A549 (cell line): ENCODE measurements around the gene ACTR1A. TPM values are rescaled to one million over a fixed set of nuclear protein-coding genes. Genes with fewer than 3 reads are reported as not detected.

Source experiments
- ATAC-seq, 2 experiments: fragments of 200-7000 bp in 1 of 2; fragments of >200 bp in 1 of 2; cut with Nextera tagmentation in 1 of 2; cut with Tn5 transposase in 1 of 2; 3 replicates each; pipeline versions ENCODE4 v1.8.0 to v1.9.1; 2018 to 2020; ENCODE audit warnings: mild to moderate bottlenecking in 1 of 2, moderate library complexity in 1 of 2
- CTCF ChIA-PET: fragments of 300-600 bp; sonication (Branson Sonifier 250); formaldehyde crosslinking; extraction: SDS; loops from one replicate; lab custom pipeline; 2021; ENCODE audit warnings: antibody characterized with exemption, inconsistent platforms; lab: Yijun Ruan, JAX
- POLR2A ChIA-PET: fragments of 350-600 bp; formaldehyde crosslinking; extraction: SDS; loops from one replicate; lab custom pipeline; 2021; ENCODE audit warnings: antibody characterized with exemption, inconsistent platforms; lab: Yijun Ruan, JAX
- DNase-seq, 2 experiments: peaks; one replicate each; pipeline versions ENCODE4 v3.0.0 to v3.0.0-alpha.2; 2011 to 2016; ENCODE audit warnings: low read depth in 1 of 2, low spot score in 1 of 2
- FAIRE-seq: peaks from 2 replicates; lab custom pipeline; 2011; peaks lifted over from hg19 to GRCh38; lab: Jason Lieb, UNC
- H3K27ac ChIP-seq, 2 experiments: fragments of >200 bp; sonication (Bioruptor Twin); formaldehyde crosslinking; 3 replicates each; pipeline ENCODE4 v1.5.1; 2016 to 2017
- H3K4me1 ChIP-seq: fragments of >200 bp; sonication (Bioruptor Twin); formaldehyde crosslinking; 3 replicates; pipeline ENCODE4 v1.6.1; 2016
- H3K4me2 ChIP-seq: fragments of >200 bp; sonication (Bioruptor Twin); formaldehyde crosslinking; 3 replicates; pipeline ENCODE4 v1.6.1; 2016
- H3K4me3 ChIP-seq: fragments of >200 bp; sonication (Bioruptor Twin); formaldehyde crosslinking; 3 replicates; pipeline ENCODE4 v1.5.1; 2016
- H3K9me3 ChIP-seq: fragments of >200 bp; sonication (Bioruptor Twin); formaldehyde crosslinking; 3 replicates; pipeline ENCODE4 v1.6.1; 2016
- CBX8 ChIP-seq: fragments of 200-600 bp; sonication (generic); IDR thresholded peaks from 2 replicates; pipeline ENCODE4 v1.6.1; 2016
- EHMT2 ChIP-seq: fragments of 200-600 bp; sonication (generic); IDR thresholded peaks from 2 replicates; pipeline ENCODE4 v1.6.1; 2016; ENCODE audit warnings: antibody characterized with exemption, low read depth, mild to moderate bottlenecking, moderate library complexity
- ESRRA ChIP-seq: fragments of 150-350 bp; IDR thresholded peaks from 2 replicates; pipeline ENCODE4 v1.6.1; 2014; ENCODE audit warnings: mild to moderate bottlenecking, low read length, borderline replicate concordance
- FOXS1 ChIP-seq: fragments of 250-450 bp; sonication (Bioruptor Pico); IDR thresholded peaks from 2 replicates; pipeline ENCODE4 v1.5.0; 2020; ENCODE audit warnings: mild to moderate bottlenecking, moderate library complexity
- GATA3 ChIP-seq: IDR thresholded peaks from 2 replicates; pipeline ENCODE4 v1.6.1; 2012; ENCODE audit warnings: borderline replicate concordance
- HDAC2 ChIP-seq: fragments of 200-600 bp; sonication (generic); IDR thresholded peaks from 2 replicates; pipeline ENCODE4 v1.6.1; 2016
- HEYL ChIP-seq: fragments of 250-450 bp; sonication (Bioruptor Pico); IDR thresholded peaks from 2 replicates; pipeline ENCODE4 v1.8.0; 2021; ENCODE audit warnings: mild to moderate bottlenecking, moderate library complexity
- HOXB13 ChIP-seq: fragments of 250-450 bp; sonication (Bioruptor Pico); IDR thresholded peaks from 2 replicates; pipeline ENCODE4 v1.5.0; 2020; ENCODE audit warnings: low read depth, mild to moderate bottlenecking, moderate library complexity
- KDM1A ChIP-seq: fragments of 200-600 bp; sonication (generic); IDR thresholded peaks from 2 replicates; pipeline ENCODE4 v1.6.1; 2016; ENCODE audit warnings: low read depth, mild to moderate bottlenecking
- MAFK ChIP-seq: fragments of 450-650 bp; IDR thresholded peaks from 2 replicates; pipeline ENCODE4 v1.6.1; 2014; ENCODE audit not compliant: partially characterized antibody
- RAD21 ChIP-seq, 2 experiments: fragments of >200 bp in 1 of 2; sonication (Bioruptor Twin) in 1 of 2; formaldehyde crosslinking in 1 of 2; IDR thresholded peaks in 1 of 2; conservative IDR thresholded peaks in 1 of 2; 2 replicates in 1 of 2; 3 replicates in 1 of 2; pipeline ENCODE4 v1.6.1; 2012 to 2018; ENCODE audit warnings: inconsistent platforms in 1 of 2
- SMC3 ChIP-seq: fragments of >200 bp; sonication (Bioruptor Twin); formaldehyde crosslinking; IDR thresholded peaks from 3 replicates; pipeline ENCODE4 v1.6.1; 2018; ENCODE audit warnings: inconsistent platforms
- TP53 ChIP-seq: fragments of 250-450 bp; sonication (Bioruptor Pico); IDR thresholded peaks from 2 replicates; pipeline ENCODE4 v1.5.0; 2021; ENCODE audit warnings: mild to moderate bottlenecking, moderate library complexity
- ZNF302 ChIP-seq: fragments of 250-450 bp; sonication (Bioruptor Pico); IDR thresholded peaks from 2 replicates; pipeline ENCODE4 v1.9.0; 2021; ENCODE audit warnings: inconsistent platforms, mild to moderate bottlenecking, moderate library complexity
- WGBS: methylation state at CpG from one replicate; pipeline ENCODE4 v1.1.6; 2017; ENCODE audit errors: missing lambda C conversion rate; 5-methylcytosine and 5-hydroxymethylcytosine counted together
- polyA plus RNA-seq, 4 experiments: library from polyadenylated mRNA; depleted of rRNA in 3 of 4; stranded (reverse); fragments of >200 nt; fragmentation: RNase III in 1 of 4; extraction: RNeasy Plus Mini Kit Qiagen cat#74134 plus additional on column Dnase treatment in 1 of 4; gene quantifications; 2 replicates in 3 of 4; 3 replicates in 1 of 4; pipeline ENCODE4 v1.2.3, GENCODE V29; 2011 to 2017
- TF ChIP-seq, protein P1 (sequence below): IDR thresholded peaks from 2 replicates; pipeline ENCODE4 v1.6.1; 2012
- TF ChIP-seq, protein P2 (sequence below): fragments of >200 bp; sonication (Bioruptor Twin); formaldehyde crosslinking; IDR thresholded peaks from 2 replicates; pipeline ENCODE4 v1.6.1; 2016
- TF ChIP-seq, protein P3 (sequence below): fragments of 450-650 bp; IDR thresholded peaks from 2 replicates; pipeline ENCODE4 v1.6.1; 2014; ENCODE audit warnings: antibody characterized with exemption
- TF ChIP-seq, protein P4 (sequence below): IDR thresholded peaks from 2 replicates; pipeline ENCODE4 v1.6.1; 2012
- TF ChIP-seq, protein P5 (sequence below): fragments of 200-600 bp; sonication (generic); IDR thresholded peaks from 2 replicates; pipeline ENCODE4 v1.6.1; 2016; ENCODE audit warnings: antibody characterized with exemption, mild to moderate bottlenecking, moderate library complexity
- TF ChIP-seq, protein P6 (sequence below): fragments of >200 bp; sonication (Bioruptor Twin); formaldehyde crosslinking; IDR thresholded peaks from 3 replicates; pipeline ENCODE4 v1.5.1; 2016
- TF ChIP-seq, protein P7 (sequence below): fragments of >200 bp; sonication (Bioruptor Twin); formaldehyde crosslinking; IDR thresholded peaks from 3 replicates; pipeline ENCODE4 v1.6.1; 2016

ACTR1A gene
- polyA plus RNA-seq, 2 of the 4 experiments (the other 2 are of a cell fraction) = 85.8 to 114 TPM

DNA sequence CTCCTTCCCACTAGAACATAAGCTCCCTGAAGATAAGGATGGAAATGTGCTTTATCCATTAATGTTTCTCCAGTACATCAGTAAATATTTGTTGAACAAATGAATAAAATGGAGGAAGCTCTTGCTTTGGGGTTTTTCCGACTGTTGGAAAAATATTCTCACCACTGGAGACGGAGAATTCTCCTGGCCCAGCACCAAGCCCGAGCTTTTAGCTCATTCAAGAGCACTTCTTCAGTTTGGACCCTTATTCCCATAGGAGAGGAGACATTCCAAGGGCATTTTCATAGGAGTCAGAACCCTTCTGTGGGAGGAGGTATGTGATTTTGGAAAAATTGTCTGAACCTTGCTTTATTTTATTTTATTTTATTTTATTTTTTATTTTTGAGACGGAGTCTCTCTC, 22.2 kb upstream of the ACTR1A start:
- DNase-seq (no peak), ATAC-seq (no peak), FAIRE-seq (no peak)
- H3K4me1 ChIP-seq = no peaks in the 10 kb centered on the region
- no peak overlapping the region for H3K4me2 ChIP-seq
- WGBS = 81% methylated on average over 4 of the region's 4 CpGs
- TF ChIP-seq TP53 (CRISPR knock-in tag) (no peak), HEYL (no peak), CBX8 (no peak), RAD21 (conservative IDR thresholded peaks at IDR 0.05 in 1 of 2, IDR thresholded peaks at IDR 0.05 in 1 of 2) (no peak), MAFK (no peak), HOXB13 (CRISPR knock-in tag) (no peak), HDAC2 (no peak)
- TF ChIP-seq, protein P1, sequence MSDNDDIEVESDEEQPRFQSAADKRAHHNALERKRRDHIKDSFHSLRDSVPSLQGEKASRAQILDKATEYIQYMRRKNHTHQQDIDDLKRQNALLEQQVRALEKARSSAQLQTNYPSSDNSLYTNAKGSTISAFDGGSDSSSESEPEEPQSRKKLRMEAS = no peak
- TF ChIP-seq, protein P2, sequence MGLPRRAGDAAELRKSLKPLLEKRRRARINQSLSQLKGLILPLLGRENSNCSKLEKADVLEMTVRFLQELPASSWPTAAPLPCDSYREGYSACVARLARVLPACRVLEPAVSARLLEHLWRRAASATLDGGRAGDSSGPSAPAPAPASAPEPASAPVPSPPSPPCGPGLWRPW = no peak
- TF ChIP-seq, protein P3, sequence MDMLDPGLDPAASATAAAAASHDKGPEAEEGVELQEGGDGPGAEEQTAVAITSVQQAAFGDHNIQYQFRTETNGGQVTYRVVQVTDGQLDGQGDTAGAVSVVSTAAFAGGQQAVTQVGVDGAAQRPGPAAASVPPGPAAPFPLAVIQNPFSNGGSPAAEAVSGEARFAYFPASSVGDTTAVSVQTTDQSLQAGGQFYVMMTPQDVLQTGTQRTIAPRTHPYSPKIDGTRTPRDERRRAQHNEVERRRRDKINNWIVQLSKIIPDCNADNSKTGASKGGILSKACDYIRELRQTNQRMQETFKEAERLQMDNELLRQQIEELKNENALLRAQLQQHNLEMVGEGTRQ = no peak
- ChIA-PET POLR2A (no interaction called here), CTCF (interaction anchor here (0.6 to 4.4 kb wide), 6 partner anchors 21 to 317 kb away, joined by 3 to 22 read pairs (median 3); partner anchors contain the start of genes ACTR1A and SUFU)
- no peak overlapping the region for H3K4me3 ChIP-seq
- no peak overlapping the region for H3K27ac ChIP-seq
- H3K9me3 ChIP-seq = no peaks in the 10 kb centered on the region

DNA sequence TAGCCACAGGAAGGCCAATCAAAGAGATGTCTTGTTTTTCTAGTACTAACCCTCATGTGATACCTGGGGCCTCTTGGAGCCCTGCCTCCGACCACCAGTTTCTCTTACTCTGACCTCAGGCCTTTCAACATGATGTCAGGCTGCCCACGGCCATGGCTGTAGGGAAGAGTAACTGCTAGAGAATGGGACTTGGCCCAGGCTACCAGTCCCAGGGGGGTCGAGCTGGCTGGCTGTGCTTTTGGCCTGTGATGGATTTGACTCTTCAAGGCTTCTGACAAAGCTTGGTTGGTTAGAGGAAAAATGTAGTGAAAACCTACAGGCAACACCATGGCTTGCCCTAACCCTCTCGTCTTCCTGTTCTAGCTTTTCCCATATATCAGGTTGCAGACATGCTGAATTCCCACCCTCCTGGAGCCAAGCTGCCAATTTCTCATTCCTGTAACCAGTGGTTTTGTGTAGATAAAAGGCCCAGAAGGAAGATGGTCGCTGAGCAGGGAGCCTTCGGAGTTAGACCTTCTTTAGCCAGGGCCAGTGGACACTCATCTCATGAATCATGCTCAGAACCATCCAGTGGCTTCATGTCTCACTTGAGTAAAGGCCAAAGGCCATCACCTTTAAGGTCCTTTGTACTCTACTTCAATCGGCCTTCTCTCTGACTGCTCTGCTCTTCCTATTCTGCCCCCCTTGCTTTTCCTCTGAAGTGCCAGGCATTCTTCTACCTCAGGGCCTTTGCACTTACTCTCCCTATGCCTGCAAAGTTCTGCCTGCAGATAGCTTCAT, 20.9 kb upstream of the ACTR1A start:
- Histone ChIP-seq H3K4me1 (no peaks in the 10 kb centered on the region), H3K9me3 (no peaks in the 10 kb centered on the region), H3K4me3 (no peak overlapping the region), H3K4me2 (no peak overlapping the region), H3K27ac (no peak overlapping the region)
- WGBS = 85% methylated on average over 7 of the region's 7 CpGs
- POLR2A ChIA-PET = no interaction called here
- TF ChIP-seq HDAC2 (no peak), TP53 (CRISPR knock-in tag) (no peak), HOXB13 (CRISPR knock-in tag) (no peak)
- DNase-seq (no peak), ATAC-seq (no peak), FAIRE-seq (no peak)
- CTCF ChIA-PET = interaction anchor here (0.8 to 4.4 kb wide), 6 partner anchors 15 to 123 kb away, joined by 3 to 22 read pairs (median 4); partner anchors contain the start of genes ACTR1A and SUFU

DNA sequence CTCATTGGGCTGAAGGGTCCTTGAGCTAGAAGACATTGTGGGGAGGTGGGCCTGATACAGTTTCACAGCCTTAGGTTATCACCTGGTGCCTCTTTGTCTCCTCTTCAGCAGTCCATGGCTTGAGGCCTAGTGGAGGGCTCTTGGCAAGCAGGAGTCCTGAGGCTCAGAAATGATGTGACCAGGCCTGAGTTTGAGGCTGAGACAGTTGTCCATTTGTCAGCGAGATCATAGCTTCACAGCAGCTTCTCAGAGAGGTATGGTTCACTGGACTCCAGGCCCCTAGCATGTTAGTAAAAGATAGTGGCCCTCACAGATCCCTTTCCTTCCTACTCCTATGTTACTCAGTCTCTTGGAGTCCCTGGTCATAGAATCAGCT, 20.4 kb upstream of the ACTR1A start:
- CTCF ChIA-PET = interaction anchor here (0.8 to 4.4 kb wide), 7 partner anchors 10 to 123 kb away, joined by 3 to 22 read pairs (median 3); partner anchors contain the start of genes ACTR1A and SUFU
- H3K4me3 ChIP-seq = no peak overlapping the region
- no peak overlapping the region for H3K27ac ChIP-seq
- 75% methylated on average over 1 of the region's 1 CpG for WGBS
- H3K4me1 ChIP-seq = no peaks in the 10 kb centered on the region
- no peaks in the 10 kb centered on the region for H3K9me3 ChIP-seq
- POLR2A ChIA-PET = no interaction called here
- FAIRE-seq (no peak), ATAC-seq (no peak), DNase-seq (no peak)
- no peak overlapping the region for H3K4me2 ChIP-seq
- TF ChIP-seq GATA3 (no peak), ZNF302 (CRISPR knock-in tag) (no peak), HEYL (no peak), HOXB13 (CRISPR knock-in tag) (no peak), FOXS1 (CRISPR knock-in tag) (no peak), ESRRA (no peak), EHMT2 (no peak), SMC3 (no peak), KDM1A (no peak), TP53 (CRISPR knock-in tag) (no peak)
- TF ChIP-seq, protein P4, sequence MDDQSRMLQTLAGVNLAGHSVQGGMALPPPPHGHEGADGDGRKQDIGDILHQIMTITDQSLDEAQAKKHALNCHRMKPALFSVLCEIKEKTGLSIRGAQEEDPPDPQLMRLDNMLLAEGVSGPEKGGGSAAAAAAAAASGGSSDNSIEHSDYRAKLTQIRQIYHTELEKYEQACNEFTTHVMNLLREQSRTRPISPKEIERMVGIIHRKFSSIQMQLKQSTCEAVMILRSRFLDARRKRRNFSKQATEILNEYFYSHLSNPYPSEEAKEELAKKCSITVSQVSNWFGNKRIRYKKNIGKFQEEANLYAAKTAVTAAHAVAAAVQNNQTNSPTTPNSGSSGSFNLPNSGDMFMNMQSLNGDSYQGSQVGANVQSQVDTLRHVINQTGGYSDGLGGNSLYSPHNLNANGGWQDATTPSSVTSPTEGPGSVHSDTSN = no peak
- TF ChIP-seq, protein P3 = no peak
- TF ChIP-seq, protein P5, sequence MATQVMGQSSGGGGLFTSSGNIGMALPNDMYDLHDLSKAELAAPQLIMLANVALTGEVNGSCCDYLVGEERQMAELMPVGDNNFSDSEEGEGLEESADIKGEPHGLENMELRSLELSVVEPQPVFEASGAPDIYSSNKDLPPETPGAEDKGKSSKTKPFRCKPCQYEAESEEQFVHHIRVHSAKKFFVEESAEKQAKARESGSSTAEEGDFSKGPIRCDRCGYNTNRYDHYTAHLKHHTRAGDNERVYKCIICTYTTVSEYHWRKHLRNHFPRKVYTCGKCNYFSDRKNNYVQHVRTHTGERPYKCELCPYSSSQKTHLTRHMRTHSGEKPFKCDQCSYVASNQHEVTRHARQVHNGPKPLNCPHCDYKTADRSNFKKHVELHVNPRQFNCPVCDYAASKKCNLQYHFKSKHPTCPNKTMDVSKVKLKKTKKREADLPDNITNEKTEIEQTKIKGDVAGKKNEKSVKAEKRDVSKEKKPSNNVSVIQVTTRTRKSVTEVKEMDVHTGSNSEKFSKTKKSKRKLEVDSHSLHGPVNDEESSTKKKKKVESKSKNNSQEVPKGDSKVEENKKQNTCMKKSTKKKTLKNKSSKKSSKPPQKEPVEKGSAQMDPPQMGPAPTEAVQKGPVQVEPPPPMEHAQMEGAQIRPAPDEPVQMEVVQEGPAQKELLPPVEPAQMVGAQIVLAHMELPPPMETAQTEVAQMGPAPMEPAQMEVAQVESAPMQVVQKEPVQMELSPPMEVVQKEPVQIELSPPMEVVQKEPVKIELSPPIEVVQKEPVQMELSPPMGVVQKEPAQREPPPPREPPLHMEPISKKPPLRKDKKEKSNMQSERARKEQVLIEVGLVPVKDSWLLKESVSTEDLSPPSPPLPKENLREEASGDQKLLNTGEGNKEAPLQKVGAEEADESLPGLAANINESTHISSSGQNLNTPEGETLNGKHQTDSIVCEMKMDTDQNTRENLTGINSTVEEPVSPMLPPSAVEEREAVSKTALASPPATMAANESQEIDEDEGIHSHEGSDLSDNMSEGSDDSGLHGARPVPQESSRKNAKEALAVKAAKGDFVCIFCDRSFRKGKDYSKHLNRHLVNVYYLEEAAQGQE = no peak
- TF ChIP-seq, protein P6, sequence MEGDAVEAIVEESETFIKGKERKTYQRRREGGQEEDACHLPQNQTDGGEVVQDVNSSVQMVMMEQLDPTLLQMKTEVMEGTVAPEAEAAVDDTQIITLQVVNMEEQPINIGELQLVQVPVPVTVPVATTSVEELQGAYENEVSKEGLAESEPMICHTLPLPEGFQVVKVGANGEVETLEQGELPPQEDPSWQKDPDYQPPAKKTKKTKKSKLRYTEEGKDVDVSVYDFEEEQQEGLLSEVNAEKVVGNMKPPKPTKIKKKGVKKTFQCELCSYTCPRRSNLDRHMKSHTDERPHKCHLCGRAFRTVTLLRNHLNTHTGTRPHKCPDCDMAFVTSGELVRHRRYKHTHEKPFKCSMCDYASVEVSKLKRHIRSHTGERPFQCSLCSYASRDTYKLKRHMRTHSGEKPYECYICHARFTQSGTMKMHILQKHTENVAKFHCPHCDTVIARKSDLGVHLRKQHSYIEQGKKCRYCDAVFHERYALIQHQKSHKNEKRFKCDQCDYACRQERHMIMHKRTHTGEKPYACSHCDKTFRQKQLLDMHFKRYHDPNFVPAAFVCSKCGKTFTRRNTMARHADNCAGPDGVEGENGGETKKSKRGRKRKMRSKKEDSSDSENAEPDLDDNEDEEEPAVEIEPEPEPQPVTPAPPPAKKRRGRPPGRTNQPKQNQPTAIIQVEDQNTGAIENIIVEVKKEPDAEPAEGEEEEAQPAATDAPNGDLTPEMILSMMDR = no peak
- TF ChIP-seq, protein P7, sequence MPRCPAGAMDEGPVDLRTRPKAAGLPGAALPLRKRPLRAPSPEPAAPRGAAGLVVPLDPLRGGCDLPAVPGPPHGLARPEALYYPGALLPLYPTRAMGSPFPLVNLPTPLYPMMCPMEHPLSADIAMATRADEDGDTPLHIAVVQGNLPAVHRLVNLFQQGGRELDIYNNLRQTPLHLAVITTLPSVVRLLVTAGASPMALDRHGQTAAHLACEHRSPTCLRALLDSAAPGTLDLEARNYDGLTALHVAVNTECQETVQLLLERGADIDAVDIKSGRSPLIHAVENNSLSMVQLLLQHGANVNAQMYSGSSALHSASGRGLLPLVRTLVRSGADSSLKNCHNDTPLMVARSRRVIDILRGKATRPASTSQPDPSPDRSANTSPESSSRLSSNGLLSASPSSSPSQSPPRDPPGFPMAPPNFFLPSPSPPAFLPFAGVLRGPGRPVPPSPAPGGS = no peak
